ENCODE measurements around the gene CRY1. TPM values are rescaled to one million over a fixed set of nuclear protein-coding genes. Genes with fewer than 3 reads are reported as not detected.

The CRY1 gene
- total and polyA plus RNA-seq, 10 donors = 1.9 to 32.3 (median 14.2) TPM

- Histone ChIP-seq H3K36me3 (no peaks in the 10 kb centered on the region), H3K9me3 (peaks cover 0 to 10% (median 0%) of the 10 kb centered on the region in 8 donors), H3K4me3 (no peak overlapping the region), H3K27me3 (replicated peaks in 1 of 7) (no peaks in the 10 kb centered on the region), H3K27ac (no peak overlapping the region), H3K4me1 (peaks cover 14 to 22% (median 19%) of the 10 kb centered on the region in 6 donors)
- intact Hi-C loops (cut with DNase I; ENCODE audit: low total_unique reads) = no loop called here
- TF ChIP-seq CTCF (IDR thresholded peaks at IDR 0.05 in 8 of 11, conservative IDR thresholded peaks at IDR 0.05 in 3 of 11) = no peak
- TF ChIP-seq POLR2A (IDR thresholded peaks at IDR 0.05) = no peak
- 73 to 86% (median 75%) methylated on average over 3 of the region's 3 CpGs for WGBS, 5 donors
- no peak for DNase-seq
Observed at GRCh38 chr12:107096571-107096970, 3.2 kb upstream of the CRY1 start.

- DNase-seq = no peak
- intact Hi-C loops (cut with DNase I; ENCODE audit: low total_unique reads) = no loop called here
- H3K27me3 ChIP-seq (replicated peaks in 1 of 7) = no peaks in the 10 kb centered on the region
- peaks cover 0 to 10% (median 0%) of the 10 kb centered on the region in 8 donors for H3K9me3 ChIP-seq
- 5 to 12% (median 9%) methylated on average over 6 of the region's 6 CpGs for WGBS, 5 donors
- peak overlapping the region; percentile 38 to 90 (median 77) for H3K4me3 ChIP-seq
- H3K36me3 ChIP-seq = no peaks in the 10 kb centered on the region
- H3K4me1 ChIP-seq = peaks cover 15 to 38% (median 29%) of the 10 kb centered on the region in 6 donors
- TF ChIP-seq CTCF (IDR thresholded peaks at IDR 0.05 in 8 of 11, conservative IDR thresholded peaks at IDR 0.05 in 3 of 11) (no peak), POLR2A (IDR thresholded peaks at IDR 0.05) (no peak), POLR2AphosphoS5 (IDR thresholded peaks at IDR 0.05) (no peak)
- peak overlapping the region; percentile 90 to 99 (median 97) for H3K27ac ChIP-seq
Observed at GRCh38 chr12:107094183-107094448, 767 bp upstream of the CRY1 start.

GRCh38 chr12:107092669-107093416 is 506 bp downstream of the CRY1 start:
- Histone ChIP-seq H3K27me3 (replicated peaks in 1 of 7) (no peaks in the 10 kb centered on the region), H3K9me3 (peaks cover 0 to 11% (median 0%) of the 10 kb centered on the region in 8 donors), H3K4me1 (peaks cover 15 to 38% (median 29%) of the 10 kb centered on the region in 6 donors), H3K4me3 (peak overlapping the region; percentile 38 to 90 (median 77)), H3K27ac (peak overlapping the region; percentile 90 to 99 (median 97)), H3K36me3 (no peaks in the 10 kb centered on the region)
- intact Hi-C loops (cut with DNase I; ENCODE audit: low total_unique reads) = no loop called here
- DNase-seq = peak; percentile 89
- TF ChIP-seq POLR2A (IDR thresholded peaks at IDR 0.05) (no peak), POLR2AphosphoS5 (IDR thresholded peaks at IDR 0.05) (no peak), CTCF (IDR thresholded peaks at IDR 0.05 in 8 of 11, conservative IDR thresholded peaks at IDR 0.05 in 3 of 11) (no peak)
- 1 to 2% (median 1%) methylated on average over 44 to 67 of the region's 67 CpGs for WGBS, 5 donors

GRCh38 chr12:107091989-107092641 is 1.2 kb downstream of the CRY1 start:
- Histone ChIP-seq H3K4me3 (peak overlapping the region; percentile 38 to 90 (median 77)), H3K4me1 (peaks cover 15 to 38% (median 29%) of the 10 kb centered on the region in 6 donors), H3K36me3 (no peaks in the 10 kb centered on the region), H3K9me3 (peaks cover 0 to 11% (median 0%) of the 10 kb centered on the region in 8 donors), H3K27me3 (replicated peaks in 1 of 7) (no peaks in the 10 kb centered on the region), H3K27ac (peak overlapping the region; percentile 90 to 99 (median 97))
- intact Hi-C loops (cut with DNase I; ENCODE audit: low total_unique reads) = no loop called here
- WGBS, 5 donors = 1 to 2% (median 2%) methylated on average over 6 of the region's 6 CpGs
- TF ChIP-seq POLR2AphosphoS5 (IDR thresholded peaks at IDR 0.05) (no peak), CTCF (IDR thresholded peaks at IDR 0.05 in 8 of 11, conservative IDR thresholded peaks at IDR 0.05 in 3 of 11) (peak; percentile 60 to 78 (median 71))
- no peak for DNase-seq

All from spleen (tissue), 11 donors.